A172 (cell line): ENCODE results near the gene PPM1G. TPM values are rescaled to one million over a fixed set of nuclear protein-coding genes. Genes with fewer than 3 reads are reported as not detected.
"Not testable (repeated sequence)": the region's sequence is repeated elsewhere in the genome, so short reads cannot be mapped to it uniquely, and the experiment has no call there.

Experiments used
- DNase-seq: peaks from one replicate; pipeline ENCODE4 v3.0.0-alpha.2; 2015; ENCODE audit warnings: low spot score
- total RNA-seq: library from RNA; depleted of rRNA; stranded (reverse); fragments of >200 nt; shearing (Covaris generic); gene quantifications from 2 replicates; pipeline ENCODE4 v1.2.3, GENCODE V29; 2014

The PPM1G gene
- total RNA-seq, 1 experiment from 2014 or later = 200 TPM

GRCh38 chr2:27376151-27376865 lies 33.1 kb downstream of the PPM1G start:
- DNase-seq = no peak

DNA sequence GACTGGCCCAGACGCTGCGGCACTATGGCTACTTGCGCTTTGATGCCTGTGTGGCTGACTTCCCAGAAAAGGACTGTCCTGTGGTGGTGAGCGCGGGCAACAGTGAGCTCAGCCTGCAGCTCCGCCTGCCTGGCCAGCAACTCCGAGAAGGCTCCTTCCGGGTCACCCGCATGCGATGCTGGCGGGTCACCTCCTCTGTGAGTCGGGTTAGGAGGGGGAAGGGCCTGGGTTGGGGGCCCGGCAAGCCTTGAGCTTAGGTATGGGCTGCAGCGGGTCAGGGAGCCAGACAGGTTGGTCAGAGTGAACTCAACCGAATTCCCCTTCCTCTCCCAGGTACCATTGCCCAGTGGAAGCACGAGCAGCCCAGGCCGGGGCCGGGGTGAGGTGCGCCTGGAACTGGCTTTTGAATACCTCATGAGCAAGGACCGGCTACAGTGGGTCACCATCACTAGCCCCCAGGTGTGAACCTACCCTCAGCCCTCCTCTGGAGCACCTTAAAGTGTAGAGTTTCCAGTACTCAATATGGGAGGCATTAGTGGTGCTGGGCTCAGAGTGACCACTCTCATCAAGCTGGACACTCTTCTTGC lies 33.8 kb downstream of the PPM1G start:
- DNase-seq = no peak

- DNase-seq = no peak
These were observed 35.8 kb downstream of the PPM1G start for GRCh38 chr2:27373567-27373966.

- DNase-seq = no peak
These were observed 36.5 kb downstream of the PPM1G start for GRCh38 chr2:27372937-27373336.

DNA sequence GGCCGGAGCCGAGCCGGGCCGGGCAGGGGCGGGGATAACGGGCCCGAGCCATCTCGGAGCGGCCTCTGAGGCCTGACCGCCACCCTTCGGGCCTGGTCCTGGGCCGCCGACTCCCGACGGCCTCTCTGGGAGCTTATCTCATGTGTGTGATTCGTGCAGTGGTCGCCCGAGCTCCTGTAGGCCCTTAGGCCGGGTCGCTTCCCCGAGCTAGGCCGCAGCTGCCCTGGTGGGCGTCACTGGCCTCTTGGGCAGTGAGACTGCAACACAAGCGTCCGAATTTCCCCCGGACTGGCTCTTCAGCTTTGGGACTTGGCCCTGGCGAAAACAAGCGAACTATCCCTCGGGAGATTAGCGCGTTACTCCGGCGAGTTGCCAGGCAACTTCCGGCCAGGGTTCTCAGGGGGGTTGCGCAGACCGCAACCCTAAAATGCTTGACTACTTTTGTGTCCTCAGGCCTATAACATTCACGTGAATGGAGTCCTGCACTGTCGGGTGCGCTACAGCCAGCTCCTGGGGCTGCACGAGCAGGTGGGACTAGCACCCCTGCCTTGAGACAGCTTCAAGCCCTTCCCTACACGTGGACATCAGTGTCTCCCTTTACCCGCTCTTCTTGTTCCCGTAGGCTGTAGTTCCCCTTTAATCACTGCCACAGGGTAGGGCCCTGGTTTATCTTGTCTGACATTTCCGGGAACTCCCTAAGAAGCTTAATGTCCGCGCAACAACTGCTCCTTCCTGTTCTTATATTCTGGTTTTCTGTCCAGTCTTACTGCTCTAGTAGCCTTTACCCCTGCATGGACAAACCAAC lies 38.4 kb downstream of the PPM1G start:
- peak; percentile 55 for DNase-seq

DNA sequence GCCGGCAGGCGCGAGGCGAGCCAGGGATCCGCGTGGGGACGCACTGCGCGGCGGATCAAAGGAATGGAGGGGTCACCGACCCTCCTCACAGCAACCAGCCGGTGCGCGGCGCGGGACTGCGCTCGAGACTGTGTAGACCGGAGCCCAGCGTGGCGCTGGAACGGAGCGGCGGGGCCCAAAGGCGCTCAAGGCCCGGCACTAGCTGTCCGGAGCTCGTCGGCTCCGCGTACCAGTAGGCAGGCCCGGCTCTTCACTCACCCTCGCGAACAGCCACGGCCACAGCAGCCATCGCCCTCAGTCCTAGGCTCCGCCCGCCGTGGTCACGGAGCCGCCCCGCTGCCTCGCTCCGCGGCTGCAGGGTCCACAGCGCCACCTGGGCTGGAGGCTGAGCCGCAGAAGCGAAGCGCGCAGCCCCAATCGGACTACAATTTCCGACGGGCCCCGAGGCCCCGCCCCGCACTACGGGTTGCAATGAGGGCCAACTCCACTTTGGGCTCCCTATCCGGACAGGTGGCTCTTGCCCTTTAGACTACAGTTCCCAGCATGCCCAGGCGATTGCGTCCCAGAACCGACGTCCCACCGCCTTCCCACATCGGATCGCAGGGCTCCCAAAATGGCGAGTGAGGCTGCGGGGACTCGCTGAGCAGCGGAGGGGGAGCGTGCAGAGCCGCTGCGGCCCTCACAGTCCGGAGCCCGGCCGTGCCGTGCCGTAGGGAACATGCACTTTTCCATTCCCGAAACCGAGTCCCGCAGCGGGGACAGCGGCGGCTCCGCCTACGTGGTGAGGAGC lies 39.2 kb downstream of the PPM1G start, which contains the start of the genes EIF2B4 and SNX17:
EIF2B4 (minus strand) TSS at position 313 of the 790 bp plus-strand sequence; CDS start at position 289, 24 bp downstream.
SNX17 (plus strand) TSS at position 591 of the 790 bp plus-strand sequence; CDS start at position 719, 128 bp downstream.
- DNase-seq = peak; percentile 99

- peak; percentile 43 for DNase-seq
These were observed 39.8 kb downstream of the PPM1G start for GRCh38 chr2:27369471-27370025.

- DNase-seq = no peak
These were observed 45.5 kb downstream of the PPM1G start for GRCh38 chr2:27363933-27364332.

- DNase-seq = no peak
These were observed 46.5 kb downstream of the PPM1G start for GRCh38 chr2:27362678-27363420.

DNA sequence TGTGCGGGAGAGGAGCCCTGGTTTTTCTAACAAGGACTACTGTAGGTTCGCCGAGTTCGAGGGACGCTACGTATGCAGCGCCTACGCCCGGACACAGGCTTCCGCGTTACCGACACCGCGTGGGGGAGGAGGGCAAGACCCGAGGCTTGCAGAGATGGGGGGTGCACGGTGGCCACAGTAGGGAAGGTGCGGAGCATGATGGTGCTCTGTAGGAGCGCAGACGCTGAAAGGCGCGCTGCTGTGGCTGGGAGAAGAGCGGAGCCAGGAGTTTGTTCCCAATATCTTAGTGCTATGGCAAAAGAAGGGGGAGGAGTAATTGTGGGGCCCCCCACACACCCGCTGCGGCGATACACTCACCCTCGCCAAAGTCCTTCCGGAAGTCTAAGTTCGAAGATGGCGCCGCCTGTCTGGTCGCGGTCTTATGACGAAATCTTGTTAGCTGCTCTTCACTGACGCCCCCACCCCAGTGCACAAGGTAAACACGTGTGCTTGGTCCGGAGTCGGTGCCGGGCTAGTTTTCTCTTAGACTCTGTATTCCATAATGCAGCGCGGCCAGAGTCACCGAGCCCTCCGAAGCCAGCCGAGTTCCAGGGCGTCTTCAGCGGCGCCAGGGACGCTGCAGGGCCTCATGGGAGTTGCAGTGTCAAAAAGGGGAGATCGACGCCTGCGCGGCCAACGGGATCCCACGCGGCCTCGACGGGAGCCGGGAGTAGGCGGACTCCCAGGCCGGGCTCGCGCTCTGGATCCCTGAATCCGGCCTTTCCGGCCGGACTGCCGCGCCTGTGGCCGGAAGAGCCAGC lies 52.8 kb downstream of the PPM1G start, which contains the start of gene GTF3C2:
GTF3C2 (minus strand) TSS at position 383 of the 800 bp plus-strand sequence. CDS start 13,210 bp downstream, outside the sequence.
- DNase-seq = peak; percentile 97

DNA sequence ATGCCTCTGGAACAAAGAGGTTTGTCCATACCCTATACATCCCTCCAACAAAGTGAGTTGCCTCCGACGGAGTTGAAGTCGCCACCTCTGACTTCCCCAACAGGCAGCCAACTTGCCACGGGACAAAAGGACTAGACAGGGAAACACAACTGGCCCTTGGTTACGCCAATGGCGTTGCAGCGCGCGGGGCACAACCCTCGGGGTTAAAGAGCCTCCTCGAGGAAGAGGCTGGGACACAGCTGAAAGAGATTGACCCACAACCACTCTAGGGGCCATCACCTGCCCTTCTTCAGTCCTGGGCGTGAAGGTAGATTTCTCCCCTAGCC lies 53.4 kb downstream of the PPM1G start:
- peak; percentile 66 for DNase-seq

DNA sequence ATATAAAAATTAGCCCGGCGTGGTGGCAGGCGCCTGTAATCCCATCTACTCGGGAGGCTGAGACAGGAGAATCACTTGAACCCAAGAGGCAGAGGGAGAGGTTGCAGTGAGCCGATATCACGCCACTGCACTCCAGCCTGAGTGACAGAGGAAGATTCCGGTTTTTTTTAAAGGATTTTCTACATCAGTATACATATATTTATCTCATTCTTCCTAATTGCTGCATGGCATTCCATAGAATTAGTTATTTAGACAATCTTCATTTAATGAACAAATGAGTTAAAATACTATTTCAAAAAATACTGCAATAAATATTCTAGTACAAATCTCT lies 54.8 kb downstream of the PPM1G start:
- DNase-seq = no peak

GRCh38 chr2:27353762-27354596 lies 55.4 kb downstream of the PPM1G start:
- no peak for DNase-seq

DNA sequence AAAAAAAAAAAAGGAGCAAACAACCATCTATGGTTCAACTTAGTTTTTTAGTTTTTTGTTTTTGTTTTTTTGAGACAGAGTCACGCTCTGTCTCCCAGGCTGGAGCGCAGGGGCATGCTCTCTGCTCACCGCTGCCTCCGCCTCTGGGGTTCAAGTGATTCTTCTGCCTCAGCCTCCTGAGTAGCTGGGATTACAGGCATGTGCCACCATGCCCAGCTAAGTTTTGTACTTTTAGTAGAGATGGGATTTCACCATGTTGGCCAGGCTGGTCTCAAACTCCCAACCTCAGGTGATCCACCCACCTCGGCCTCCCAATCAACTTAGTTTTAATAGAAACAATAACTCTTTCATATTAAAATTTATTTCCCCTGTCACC lies 56.0 kb downstream of the PPM1G start:
- not testable (repeated sequence) for DNase-seq

DNA sequence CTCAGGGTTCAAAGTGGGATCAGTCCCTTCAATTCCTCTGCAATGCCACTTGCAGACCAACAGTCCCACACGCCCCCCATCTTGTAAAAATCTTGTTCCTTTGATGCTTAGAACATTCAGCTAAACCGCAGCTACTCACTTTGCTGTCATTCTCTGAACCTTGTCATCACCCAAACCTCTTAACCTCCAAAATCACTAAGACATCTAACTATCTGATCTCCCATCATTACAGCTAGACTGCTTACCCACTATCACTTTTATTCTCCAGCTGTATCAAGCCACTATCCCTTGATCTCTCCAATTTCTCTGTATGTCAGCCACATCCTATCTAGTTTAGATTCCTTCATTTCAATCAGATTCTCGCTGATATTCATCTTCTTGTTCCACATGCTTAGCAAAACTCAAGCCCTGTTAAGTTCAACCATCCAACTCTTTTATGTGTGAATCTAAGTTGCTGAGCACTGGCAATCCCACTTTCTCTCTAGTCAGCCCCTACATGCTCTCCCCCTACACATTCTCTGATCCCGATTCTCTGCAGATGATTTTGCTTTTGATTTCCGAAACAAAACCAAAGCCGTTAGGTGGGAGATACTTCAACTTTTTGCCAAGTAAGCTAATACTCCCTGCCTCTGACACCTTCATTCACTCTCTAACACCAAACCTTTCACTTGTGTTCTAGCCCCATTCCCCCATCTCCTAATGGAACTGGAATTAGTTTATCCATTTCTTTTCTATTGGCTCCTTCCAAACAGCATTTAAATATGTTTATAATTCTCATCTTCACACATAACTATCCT lies 57.4 kb downstream of the PPM1G start:
- DNase-seq = no peak

DNA sequence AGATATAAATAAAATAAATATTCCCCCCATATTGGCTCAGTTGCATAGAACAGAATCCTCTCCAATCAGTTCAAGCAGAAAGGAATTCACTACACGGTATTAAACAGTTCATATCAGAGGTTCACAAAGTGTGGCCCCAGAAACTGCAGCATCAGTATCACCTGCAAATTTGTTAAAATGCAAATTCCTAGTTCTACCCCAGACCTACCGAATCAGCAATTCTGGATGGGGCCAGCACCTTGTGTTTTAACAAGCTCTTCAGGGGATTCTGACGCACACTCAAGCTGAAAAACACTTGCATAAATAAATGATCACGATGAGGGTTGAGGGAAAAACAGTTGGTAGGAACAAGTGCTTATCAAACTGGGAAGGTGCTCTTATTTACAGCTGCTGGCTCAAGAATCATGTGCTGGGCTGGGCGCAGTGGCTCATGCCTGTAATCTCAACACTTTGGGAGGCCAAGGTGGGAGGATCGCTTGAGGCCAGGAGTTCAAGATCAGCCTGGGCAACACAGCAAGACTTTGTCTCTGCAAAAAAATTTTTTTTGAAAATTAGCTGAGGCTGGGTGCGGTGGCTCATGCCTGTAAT lies 59.2 kb downstream of the PPM1G start:
- DNase-seq = no peak

GRCh38 chr2:27347641-27348040 lies 61.8 kb downstream of the PPM1G start:
- DNase-seq = no peak

GRCh38 chr2:27336173-27336572 lies 73.2 kb downstream of the PPM1G start:
- DNase-seq = no peak
